ENCODE data around the gene PAX3. TPM values are rescaled to one million over a fixed set of nuclear protein-coding genes. Genes with fewer than 3 reads are reported as not detected.

The PAX3 gene
- not detected for total RNA-seq

GRCh38 chr2:222298311-222299150, at the start of gene PAX3:
PAX3 (minus strand) TSS chr2:222298998; CDS start chr2:222298615, 383 bp downstream.

Other genes starting within 250 kb of the PAX3 start
- gene SGPP2, start 125.5 kb upstream of the PAX3 start, total RNA-seq, result under 1 TPM; 0.38 to 0.53 TPM